ENCODE measurements around the gene IL12B. TPM values are rescaled to one million over a fixed set of nuclear protein-coding genes. Genes with fewer than 3 reads are reported as not detected.

Gene IL12B
- polyA plus RNA-seq, 1 donor (not counting 4 experiments of a cell fraction or from before 2014, with no cell fraction given) = not detected

GRCh38 chr5:159319363-159319762 is 10.9 kb downstream of the IL12B start:
- Histone ChIP-seq H3K9me3 (ENCODE audit: control insufficient read depth, low read depth, low read length) (no peaks in the 10 kb centered on the region), H3K27ac (ENCODE audit: control insufficient read depth, insufficient read depth, low read length) (no peak overlapping the region), H3K79me2 (ENCODE audit: control insufficient read depth, insufficient read depth, low read length) (no peaks in the 10 kb centered on the region), H3K4me2 (ENCODE audit: control insufficient read depth, extremely low read depth, insufficient read depth, low read depth, low read length) (no peak overlapping the region), H4K20me1 (ENCODE audit: control insufficient read depth, extremely low read depth, insufficient read depth, low read length) (no peaks in the 10 kb centered on the region), H3K9ac (ENCODE audit: control insufficient read depth, extremely low read depth, insufficient read depth, low read length) (no peak overlapping the region), H3K9me1 (ENCODE audit: control insufficient read depth, extremely low read depth, insufficient read depth, low read length) (no peaks in the 10 kb centered on the region), H3K4me3 (ENCODE audit: control insufficient read depth in 2 of 3, extremely low read depth in 1 of 3, insufficient read depth in 2 of 3, low read depth in 1 of 3, low read length in 3 of 3) (no peak overlapping the region), H3K27me3 (ENCODE audit: control insufficient read depth, extremely low read depth, insufficient read depth, low read length) (no peaks in the 10 kb centered on the region), H3K36me3 (ENCODE audit: control insufficient read depth in 2 of 2, extremely low read depth in 1 of 2, insufficient read depth in 2 of 2, low read length in 2 of 2) (no peaks in the 10 kb centered on the region), H3K4me1 (ENCODE audit: control insufficient read depth, extremely low read depth, insufficient read depth, low read length) (no peaks in the 10 kb centered on the region), H2AFZ (ENCODE audit: control insufficient read depth, low read length) (no peak overlapping the region)
- DNase-seq (ENCODE audit: low read depth, low spot score) (no peak), FAIRE-seq (no peak)
- dilution Hi-C loops (cut with MboI; ENCODE audit: extremely low pct_ligation_motif_present, low sequenced_read_pairs) = no loop called here
- no peak for TF ChIP-seq CTCF (optimal IDR thresholded peaks at IDR 0.05 in 1 of 3, IDR thresholded peaks at IDR 0.05 in 1 of 3, conservative IDR thresholded peaks at IDR 0.05 in 1 of 3; ENCODE audit: extremely low read depth in 1 of 3, insufficient read depth in 2 of 3, low read length in 3 of 3)
- TF ChIP-seq EZH2 (IDR thresholded peaks at IDR 0.05; ENCODE audit: low read length) = no peak

GRCh38 chr5:159318448-159318847 is 11.8 kb downstream of the IL12B start:
- H2AFZ ChIP-seq (ENCODE audit: control insufficient read depth, low read length) = no peak overlapping the region
- no peaks in the 10 kb centered on the region for H3K9me3 ChIP-seq (ENCODE audit: control insufficient read depth, low read depth, low read length)
- no peak overlapping the region for H3K9ac ChIP-seq (ENCODE audit: control insufficient read depth, extremely low read depth, insufficient read depth, low read length)
- no peaks in the 10 kb centered on the region for H3K4me1 ChIP-seq (ENCODE audit: control insufficient read depth, extremely low read depth, insufficient read depth, low read length)
- dilution Hi-C loops (cut with MboI; ENCODE audit: extremely low pct_ligation_motif_present, low sequenced_read_pairs) = no loop called here
- no peak overlapping the region for H3K4me2 ChIP-seq (ENCODE audit: control insufficient read depth, extremely low read depth, insufficient read depth, low read depth, low read length)
- H3K9me1 ChIP-seq (ENCODE audit: control insufficient read depth, extremely low read depth, insufficient read depth, low read length) = no peaks in the 10 kb centered on the region
- H3K36me3 ChIP-seq (ENCODE audit: control insufficient read depth in 2 of 2, extremely low read depth in 1 of 2, insufficient read depth in 2 of 2, low read length in 2 of 2) = no peaks in the 10 kb centered on the region
- no peaks in the 10 kb centered on the region for H4K20me1 ChIP-seq (ENCODE audit: control insufficient read depth, extremely low read depth, insufficient read depth, low read length)
- no peaks in the 10 kb centered on the region for H3K79me2 ChIP-seq (ENCODE audit: control insufficient read depth, insufficient read depth, low read length)
- H3K27ac ChIP-seq (ENCODE audit: control insufficient read depth, insufficient read depth, low read length) = no peak overlapping the region
- H3K27me3 ChIP-seq (ENCODE audit: control insufficient read depth, extremely low read depth, insufficient read depth, low read length) = no peaks in the 10 kb centered on the region
- no peak overlapping the region for H3K4me3 ChIP-seq (ENCODE audit: control insufficient read depth in 2 of 3, extremely low read depth in 1 of 3, insufficient read depth in 2 of 3, low read depth in 1 of 3, low read length in 3 of 3)
- TF ChIP-seq CTCF (optimal IDR thresholded peaks at IDR 0.05 in 1 of 3, IDR thresholded peaks at IDR 0.05 in 1 of 3, conservative IDR thresholded peaks at IDR 0.05 in 1 of 3; ENCODE audit: extremely low read depth in 1 of 3, insufficient read depth in 2 of 3, low read length in 3 of 3) (no peak), EZH2 (IDR thresholded peaks at IDR 0.05; ENCODE audit: low read length) (no peak)
- DNase-seq (ENCODE audit: low read depth, low spot score) = no peak
- no peak for FAIRE-seq
